ENCODE data around the gene TUFT1.
A peak's percentile ranks its signal among the peaks of the same experiment; 100 is the strongest.
"Not testable (repeated sequence)": the region's sequence is repeated elsewhere in the genome, so short reads cannot be mapped to it uniquely, and the experiment has no call there.

Gene TUFT1

GRCh38 chr1:151611288-151611790 lies 71.2 kb downstream of the TUFT1 start:
- H3K4me3 ChIP-seq = peak overlapping the region in 4 of 7 experiments; percentile 73 to 91 (median 80)

GRCh38 chr1:151611832-151612500 lies 71.9 kb downstream of the TUFT1 start, which contains the start of gene SNX27:
Gene SNX27 (plus strand): TSS chr1:151612050. CDS start chr1:151612202, 152 bp downstream.
- peak within 1 kb of the TSS; percentile 83 to 99 (median 97) for H3K27ac ChIP-seq
- peak within 1 kb of the TSS; percentile 73 to 96 (median 86) for H3K4me3 ChIP-seq

More at GRCh38 chr1:151611288-151611790, 71.2 kb downstream of the TUFT1 start:
- H3K27ac ChIP-seq = peak overlapping the region in 20 of 21 experiments; percentile 84 to 99 (median 97)

- peak overlapping the region; percentile 73 to 96 (median 86) for H3K4me3 ChIP-seq
- H3K27ac ChIP-seq = peak overlapping the region; percentile 83 to 99 (median 97)
Measured at GRCh38 chr1:151612501-151613281, 72.6 kb downstream of the TUFT1 start.

- H3K4me3 ChIP-seq = peak overlapping the region; percentile 73 to 96 (median 86)
Measured at GRCh38 chr1:151613282-151613780, 73.2 kb downstream of the TUFT1 start.

GRCh38 chr1:151615711-151616504 lies 75.8 kb downstream of the TUFT1 start:
- no peak overlapping the region for H3K27ac ChIP-seq
- no peak overlapping the region for H3K4me3 ChIP-seq

More at GRCh38 chr1:151613282-151613780, 73.2 kb downstream of the TUFT1 start:
- peak overlapping the region in 13 of 21 experiments; percentile 5 to 99 (median 97) for H3K27ac ChIP-seq

GRCh38 chr1:151616505-151616849 lies 76.4 kb downstream of the TUFT1 start:
- Histone ChIP-seq H3K4me3 (no peak overlapping the region), H3K27ac (no peak overlapping the region)

GRCh38 chr1:151618003-151618402 lies 77.9 kb downstream of the TUFT1 start:
- Histone ChIP-seq H3K27ac (no peak overlapping the region), H3K4me3 (no peak overlapping the region)

- H3K4me3 ChIP-seq = no peak overlapping the region
- no peak overlapping the region for H3K27ac ChIP-seq
Measured at GRCh38 chr1:151618470-151618869, 78.4 kb downstream of the TUFT1 start.

GRCh38 chr1:151618996-151619395 lies 78.9 kb downstream of the TUFT1 start:
- peak overlapping the region in 6 of 21 experiments; percentile 16 to 71 (median 40) for H3K27ac ChIP-seq
- H3K4me3 ChIP-seq = not testable (repeated sequence)

GRCh38 chr1:151619489-151620093 lies 79.5 kb downstream of the TUFT1 start:
- peak overlapping the region in 8 of 21 experiments; percentile 10 to 71 (median 48) for H3K27ac ChIP-seq
- no peak overlapping the region for H3K4me3 ChIP-seq

GRCh38 chr1:151620286-151620685 lies 80.2 kb downstream of the TUFT1 start:
- Histone ChIP-seq H3K4me3 (no peak overlapping the region), H3K27ac (peak overlapping the region in 10 of 21 experiments; percentile 4 to 71 (median 24))

GRCh38 chr1:151621351-151621750 lies 81.2 kb downstream of the TUFT1 start:
- H3K4me3 ChIP-seq = no peak overlapping the region
- H3K27ac ChIP-seq = peak overlapping the region in 9 of 21 experiments; percentile 3 to 71 (median 33)

- H3K27ac ChIP-seq = no peak overlapping the region
- H3K4me3 ChIP-seq = no peak overlapping the region
Measured at GRCh38 chr1:151624783-151625182, 84.7 kb downstream of the TUFT1 start.

- Histone ChIP-seq H3K4me3 (no peak overlapping the region), H3K27ac (no peak overlapping the region)
Measured at GRCh38 chr1:151626740-151627334, 86.7 kb downstream of the TUFT1 start.

GRCh38 chr1:151629278-151629677 lies 89.2 kb downstream of the TUFT1 start:
- no peak overlapping the region for H3K27ac ChIP-seq
- H3K4me3 ChIP-seq = no peak overlapping the region

All from skin epidermis (tissue), 12 donors.